ENCODE data around the gene PHACTR1. TPM values are rescaled to one million over a fixed set of nuclear protein-coding genes. Genes with fewer than 3 reads are reported as not detected.

Gene PHACTR1
- total and polyA plus RNA-seq, 9 of the 15 experiments (the other 6 are each of a cell fraction or from before 2014, with no cell fraction given), result 11.5 to 32.6 (median 22.0) TPM

GRCh38 chr6:13302751-13303667 is 586.4 kb downstream of the PHACTR1 start (continued):
- TF ChIP-seq HIVEP1 (CRISPR knock-in tag; IDR thresholded peaks at IDR 0.05) (no peak), GTF2B (IDR thresholded peaks at IDR 0.05; ENCODE audit: extremely low read depth, insufficient read length) (no peak), RBBP5 (IDR thresholded peaks at IDR 0.05; ENCODE audit: borderline replicate concordance, insufficient read depth, low read length, poor library complexity, severe bottlenecking) (no peak), ZBTB1 (CRISPR knock-in tag; IDR thresholded peaks at IDR 0.05; ENCODE audit: borderline replicate concordance, low read depth) (no peak), ZFPM2 (CRISPR knock-in tag; IDR thresholded peaks at IDR 0.05) (no peak), NFE2L1 (tag; IDR thresholded peaks at IDR 0.05; ENCODE audit: borderline replicate concordance, low read depth) (no peak), ZBTB12 (CRISPR knock-in tag; IDR thresholded peaks at IDR 0.05) (0 out of 2 replicates have a peak, but pooled peaks have one; percentile 14), THRAP3 (IDR thresholded peaks at IDR 0.05; ENCODE audit: borderline replicate concordance) (no peak), AFF1 (IDR thresholded peaks at IDR 0.05; ENCODE audit: low read depth in 1 of 2, partially characterized antibody in 2 of 2) (peak in 1 of 2 experiments; percentile 53), CBFA2T2 (conservative IDR thresholded peaks at IDR 0.05) (peak; percentile 34; the same call in 1 of the 2 replicates), ZNF76 (CRISPR knock-in tag; IDR thresholded peaks at IDR 0.05; ENCODE audit: borderline replicate concordance) (no peak), CREB5 (CRISPR knock-in tag; IDR thresholded peaks at IDR 0.05) (no peak), MED1 (CRISPR knock-in tag; IDR thresholded peaks at IDR 0.05; ENCODE audit: borderline replicate concordance) (no peak), XRCC5 (IDR thresholded peaks at IDR 0.05; ENCODE audit: low read depth, low read length) (no peak), MNT (conservative IDR thresholded peaks at IDR 0.05) (peak; percentile 81 to 92)
